ENCODE results near the gene TTC19. TPM values are rescaled to one million over a fixed set of nuclear protein-coding genes. Genes with fewer than 3 reads are reported as not detected.

TTC19 gene
- total and polyA plus RNA-seq, 2 experiments from 2014 or later, result 30.3 to 93.5 TPM

Other genes starting within 250 kb of the TTC19 start
- gene ADORA2B, start 54.7 kb upstream of the TTC19 start, total RNA-seq (2014; rRNA removed; shearing (Covaris generic)), result 7.9 and 13.1 TPM in 2 replicates
- 2.7 and 3.3 TPM in 2 replicates for gene ADORA2B, start 54.7 kb upstream of the TTC19 start, polyA plus RNA-seq (2016; fragmentation: Nextera tagmentation; extraction: Ambion mirVana)
- 16.3 and 17.5 TPM in 2 replicates for gene ZSWIM7, start 120 bp upstream of the TTC19 start, total RNA-seq (2014; rRNA removed; shearing (Covaris generic))
- gene ZSWIM7, start 120 bp upstream of the TTC19 start, polyA plus RNA-seq (2016; fragmentation: Nextera tagmentation; extraction: Ambion mirVana), result 48.0 and 50.4 TPM in 2 replicates
- 79.3 and 102 TPM in 2 replicates for gene NCOR1, start 215.7 kb downstream of the TTC19 start, total RNA-seq (2014; rRNA removed; shearing (Covaris generic))
- gene NCOR1, start 215.7 kb downstream of the TTC19 start, polyA plus RNA-seq (2016; fragmentation: Nextera tagmentation; extraction: Ambion mirVana), result 93.4 and 132 TPM in 2 replicates
- gene PIGL, start 217.4 kb downstream of the TTC19 start, total RNA-seq (2014; rRNA removed; shearing (Covaris generic)), result 47.3 and 70.1 TPM in 2 replicates
- 32.3 and 32.9 TPM in 2 replicates for gene PIGL, start 217.4 kb downstream of the TTC19 start, polyA plus RNA-seq (2016; fragmentation: Nextera tagmentation; extraction: Ambion mirVana)